IMR-90 (cell line): ENCODE measurements around the gene NAGPA. TPM values are rescaled to one million over a fixed set of nuclear protein-coding genes. Genes with fewer than 3 reads are reported as not detected.

Experiments
- ATAC-seq: fragments of 200-7000 bp; cut with Tn5 transposase; 2 replicates; pipeline ENCODE4 v1.9.1; 2020; ENCODE audit warnings: low read depth, mild to moderate bottlenecking, moderate library complexity
- BruUV-seq: library from RNA; stranded (reverse); fragments of 400-500 nt; replicated peaks from 2 replicates; lab custom pipeline; 2021; lab: Mats Ljungman, UMichigan
- CTCF ChIA-PET: fragments of 300-600 bp; formaldehyde crosslinking; extraction: SDS; loops from one replicate; lab custom pipeline; 2021; ENCODE audit warnings: antibody characterized with exemption; lab: Yijun Ruan, JAX
- POLR2A ChIA-PET: fragments of 300-600 bp; sonication (Branson Sonifier 250); formaldehyde crosslinking; loops from one replicate; lab custom pipeline; 2022; ENCODE audit warnings: antibody characterized with exemption; ENCODE audit not compliant: unreplicated experiment; lab: Charles Lee
- DNase-seq: peaks from one replicate; pipeline ENCODE4 v3.0.0; 2013
- H2AFZ ChIP-seq: replicated peaks from 2 replicates; pipeline ENCODE3; 2013; ENCODE audit warnings: low read length, mild to moderate bottlenecking; ENCODE audit not compliant: poor library complexity
- H2AK5ac ChIP-seq: 2 replicates; pipeline ENCODE4 v1.6.1; 2013; ENCODE audit warnings: low read depth, low read length, inconsistent platforms
- H2AK9ac ChIP-seq: replicated peaks from 2 replicates; pipeline ENCODE3; 2013; ENCODE audit warnings: mild to moderate bottlenecking, low read depth, low read length, moderate library complexity; ENCODE audit not compliant: poor library complexity
- H2BK120ac ChIP-seq: 2 replicates; pipeline ENCODE4 v1.6.1; 2013; ENCODE audit warnings: low read depth, low read length, inconsistent platforms
- H2BK15ac ChIP-seq: 3 replicates; pipeline ENCODE4 v1.6.1; 2013; ENCODE audit warnings: low read depth, low read length, inconsistent platforms
- H2BK20ac ChIP-seq: 2 replicates; pipeline ENCODE4 v1.6.1; 2013; ENCODE audit warnings: low read depth, mild to moderate bottlenecking, inconsistent platforms, low read length, moderate library complexity
- H2BK5ac ChIP-seq: 2 replicates; pipeline ENCODE4 v1.6.1; 2013; ENCODE audit warnings: mild to moderate bottlenecking, low read depth, low read length, inconsistent platforms; ENCODE audit not compliant: poor library complexity, severe bottlenecking
- H3K14ac ChIP-seq: replicated peaks from 2 replicates; pipeline ENCODE4 v1.6.1; 2013; ENCODE audit warnings: low read depth, low read length, inconsistent platforms
- H3K18ac ChIP-seq: 2 replicates; pipeline ENCODE4 v1.6.1; 2013; ENCODE audit warnings: low read depth, low read length, control low read depth
- H3K23ac ChIP-seq: 2 replicates; pipeline ENCODE4 v1.6.1; 2013; ENCODE audit warnings: low read depth, low read length, inconsistent platforms
- H3K27ac ChIP-seq: 2 replicates; pipeline ENCODE4 v1.5.1; 2013; ENCODE audit warnings: mild to moderate bottlenecking, control low read depth, low read length; ENCODE audit not compliant: insufficient read depth
- H3K27me3 ChIP-seq: 2 replicates; pipeline ENCODE4 v1.6.1; 2013; ENCODE audit warnings: low read length; ENCODE audit not compliant: control insufficient read depth, insufficient read depth
- H3K36me3 ChIP-seq: 2 replicates; pipeline ENCODE4 v1.6.1; 2013; ENCODE audit warnings: low read length, mixed read lengths; ENCODE audit not compliant: control insufficient read depth, insufficient read depth
- H3K4ac ChIP-seq: 2 replicates; pipeline ENCODE4 v1.6.1; 2013; ENCODE audit warnings: low read depth, low read length, inconsistent platforms
- H3K4me1 ChIP-seq: 2 replicates; pipeline ENCODE4 v1.6.1; 2013; ENCODE audit warnings: low read length, mixed read lengths; ENCODE audit not compliant: control insufficient read depth, insufficient read depth
- H3K4me2 ChIP-seq: 2 replicates; pipeline ENCODE4 v1.6.1; 2013; ENCODE audit warnings: low read depth, mild to moderate bottlenecking, control low read depth, low read length, moderate library complexity
- H3K4me3 ChIP-seq: 2 replicates; pipeline ENCODE4 v1.5.1; 2013; ENCODE audit warnings: low read depth, mild to moderate bottlenecking, control low read depth, low read length, moderate library complexity; ENCODE audit not compliant: insufficient read depth
- H3K56ac ChIP-seq: 2 replicates; pipeline ENCODE4 v1.6.1; 2013; ENCODE audit warnings: low read length, inconsistent platforms; ENCODE audit not compliant: insufficient read depth; ENCODE audit errors: extremely low read depth
- H3K79me1 ChIP-seq, 2 experiments: 2 replicates each; pipeline ENCODE4 v1.6.1; 2013; ENCODE audit warnings: low read length in 2 of 2, inconsistent platforms in 1 of 2, low read depth in 1 of 2
- H3K9ac ChIP-seq: 2 replicates; pipeline ENCODE4 v1.6.1; 2013; ENCODE audit warnings: low read depth, low read length, control low read depth
- H3K9me1 ChIP-seq: 2 replicates; pipeline ENCODE4 v1.6.1; 2013; ENCODE audit warnings: low read length, inconsistent platforms; ENCODE audit not compliant: insufficient read depth
- H3K9me3 ChIP-seq: 2 replicates; pipeline ENCODE4 v1.6.1; 2013; ENCODE audit warnings: low read length; ENCODE audit not compliant: control insufficient read depth, insufficient read depth
- H4K20me1 ChIP-seq: 2 replicates; pipeline ENCODE4 v1.6.1; 2013; ENCODE audit warnings: low read length, inconsistent platforms; ENCODE audit not compliant: insufficient read depth
- H4K5ac ChIP-seq: 2 replicates; pipeline ENCODE4 v1.6.1; 2013; ENCODE audit warnings: mild to moderate bottlenecking, low read depth, low read length, control low read depth
- H4K8ac ChIP-seq, 2 experiments: 2 replicates each; pipeline ENCODE4 v1.6.1; 2013; ENCODE audit warnings: low read depth in 2 of 2, low read length in 2 of 2, control low read depth in 1 of 2, inconsistent platforms in 1 of 2
- H4K91ac ChIP-seq: 2 replicates; pipeline ENCODE4 v1.6.1; 2013; ENCODE audit warnings: low read depth, low read length, inconsistent platforms; ENCODE audit not compliant: insufficient read depth
- FOS ChIP-seq: fragments of 150-350 bp; IDR thresholded peaks from 2 replicates; pipeline ENCODE4 v1.6.1; 2016; ENCODE audit warnings: low read depth, low read length
- SMC3 ChIP-seq: fragments of 150-350 bp; IDR thresholded peaks from 2 replicates; pipeline ENCODE4 v1.6.1; 2016; ENCODE audit warnings: low read depth, mild to moderate bottlenecking, antibody characterized with exemption, low read length, moderate library complexity
- WGBS, 2 experiments: methylation state at CpG; one replicate each; pipeline versions ENCODE4 v1.1.5 to v1.1.7; 2013; ENCODE audit warnings: missing lambda C conversion rate in 2 of 2; ENCODE audit not compliant: insufficient read length in 1 of 2; ENCODE audit errors: extremely low coverage in 2 of 2; 5-methylcytosine and 5-hydroxymethylcytosine counted together
- dilution Hi-C: fragments of 300-500 bp; cut with HindIII; formaldehyde crosslinking; loops from one replicate; pipeline ENCODE4 v1.14.3; 2018; ENCODE audit warnings: low sequenced_read_pairs; ENCODE audit not compliant: unreplicated experiment
- in situ Hi-C: fragments of 300-500 bp; cut with MboI; formaldehyde crosslinking; loops from 3 replicates; pipeline ENCODE4 v1.14.3; 2019; ENCODE audit warnings: low sequenced_read_pairs, inconsistent platforms, mixed read lengths
- intact Hi-C: fragments of 100-400 bp; cut with micrococcal nuclease; formaldehyde crosslinking; loops from 2 replicates; pipeline ENCODE4 v1.10.0; 2022
- polyA plus RNA-seq, 3 experiments: library from polyadenylated mRNA; depleted of rRNA; stranded (reverse); fragments of >200 nt; gene quantifications; 2 replicates each; pipeline ENCODE4 v1.2.3, GENCODE V29; 2012; ENCODE audit warnings: low replicate concordance in 1 of 3
- total RNA-seq: library from RNA; depleted of rRNA; stranded (reverse); fragments of >200 nt; gene quantifications from 2 replicates; pipeline ENCODE4 v1.2.3, GENCODE V29; 2012
- TF ChIP-seq, protein P1 (sequence below): conservative IDR thresholded peaks from 2 replicates; pipeline ENCODE4 v1.5.1; 2012; ENCODE audit warnings: mild to moderate bottlenecking, low read depth, low read length, improper control_type of control experiment

Gene NAGPA
- total and polyA plus RNA-seq, 2 of the 4 experiments (the other 2 are of a cell fraction) = 6.5 to 12.2 TPM

DNA sequence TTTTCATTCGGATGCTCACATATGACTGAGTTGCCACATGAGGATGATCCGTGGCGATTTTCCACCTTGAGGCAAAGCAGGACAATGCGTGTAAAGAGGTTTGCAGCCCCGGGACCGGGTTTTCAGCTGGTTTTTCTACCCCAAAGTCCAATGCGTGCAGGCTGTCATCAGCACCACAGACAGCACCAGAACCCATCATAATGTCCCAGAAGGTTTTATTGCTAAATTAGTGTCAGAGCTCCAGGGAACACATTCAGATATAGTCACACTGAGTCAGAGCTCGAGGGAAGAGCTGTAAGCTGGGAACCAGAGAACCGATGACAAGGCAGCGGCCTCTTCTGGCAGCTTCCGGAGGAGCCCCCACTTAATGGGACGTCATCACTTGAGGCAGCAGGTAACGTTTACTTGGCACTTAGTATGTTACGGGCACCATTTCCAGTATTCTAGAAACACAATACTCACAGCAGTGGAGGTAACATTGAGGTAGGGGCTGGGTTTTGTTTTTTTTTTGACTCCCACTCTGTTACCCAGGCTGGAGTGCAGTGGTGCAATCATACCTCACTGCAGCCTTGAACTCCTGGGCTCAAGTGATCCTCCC is 8.9 kb upstream of the NAGPA start:
- no peaks in the 10 kb centered on the region; the same call in 1 of the 2 replicates for H3K4me1 ChIP-seq
- H3K23ac ChIP-seq = no peak overlapping the region
- dilution Hi-C loops = no loop called here
- no peak overlapping the region for H3K18ac ChIP-seq
- H3K14ac ChIP-seq = no peak overlapping the region
- no peak for TF ChIP-seq FOS
- TF ChIP-seq SMC3 = no peak
- TF ChIP-seq, protein P1, sequence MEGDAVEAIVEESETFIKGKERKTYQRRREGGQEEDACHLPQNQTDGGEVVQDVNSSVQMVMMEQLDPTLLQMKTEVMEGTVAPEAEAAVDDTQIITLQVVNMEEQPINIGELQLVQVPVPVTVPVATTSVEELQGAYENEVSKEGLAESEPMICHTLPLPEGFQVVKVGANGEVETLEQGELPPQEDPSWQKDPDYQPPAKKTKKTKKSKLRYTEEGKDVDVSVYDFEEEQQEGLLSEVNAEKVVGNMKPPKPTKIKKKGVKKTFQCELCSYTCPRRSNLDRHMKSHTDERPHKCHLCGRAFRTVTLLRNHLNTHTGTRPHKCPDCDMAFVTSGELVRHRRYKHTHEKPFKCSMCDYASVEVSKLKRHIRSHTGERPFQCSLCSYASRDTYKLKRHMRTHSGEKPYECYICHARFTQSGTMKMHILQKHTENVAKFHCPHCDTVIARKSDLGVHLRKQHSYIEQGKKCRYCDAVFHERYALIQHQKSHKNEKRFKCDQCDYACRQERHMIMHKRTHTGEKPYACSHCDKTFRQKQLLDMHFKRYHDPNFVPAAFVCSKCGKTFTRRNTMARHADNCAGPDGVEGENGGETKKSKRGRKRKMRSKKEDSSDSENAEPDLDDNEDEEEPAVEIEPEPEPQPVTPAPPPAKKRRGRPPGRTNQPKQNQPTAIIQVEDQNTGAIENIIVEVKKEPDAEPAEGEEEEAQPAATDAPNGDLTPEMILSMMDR = 0 out of 2 replicates have a peak, but pooled peaks have one; percentile 18
- ATAC-seq (0 out of 2 replicates have a peak, but pooled peaks have one; percentile 7), DNase-seq (peak; percentile 60)
- H4K20me1 ChIP-seq = no peaks in the 10 kb centered on the region; the same call in 1 of the 2 replicates
- in situ Hi-C loops = no loop called here
- no peaks in the 10 kb centered on the region for H3K36me3 ChIP-seq
- no peaks in the 10 kb centered on the region for H3K9me3 ChIP-seq
- ChIA-PET CTCF (no interaction called here), POLR2A (no interaction called here)
- H4K5ac ChIP-seq = no peak overlapping the region
- no peak overlapping the region for H2BK5ac ChIP-seq
- peaks cover 5% of the 10 kb centered on the region; the same call in 1 of the 2 replicates for H3K9me1 ChIP-seq
- no peak overlapping the region for H3K27ac ChIP-seq
- H4K8ac ChIP-seq = no peak overlapping the region
- 59% methylated on average over 5 of the region's 14 CpGs; no CpG with 5 or more reads in 1 of the 2 experiments for WGBS, 2 experiments
- no peak overlapping the region for H2AK5ac ChIP-seq
- no peak overlapping the region for H2BK15ac ChIP-seq
- H3K56ac ChIP-seq = no peak overlapping the region
- H2AK9ac ChIP-seq = no peak overlapping the region
- no peak overlapping the region for H2BK20ac ChIP-seq
- no peak overlapping the region for H2BK120ac ChIP-seq
- H3K4me2 ChIP-seq = no peak overlapping the region
- intact Hi-C loops = no loop called here
- BruUV-seq = no TSS peak
- no peak overlapping the region for H3K4me3 ChIP-seq
- H3K79me1 ChIP-seq = no peaks in the 10 kb centered on the region
- H3K9ac ChIP-seq = no peak overlapping the region
- H2AFZ ChIP-seq = no peak overlapping the region
- peaks cover 5% of the 10 kb centered on the region; the same call in 1 of the 2 replicates for H3K27me3 ChIP-seq
- H4K91ac ChIP-seq = no peak overlapping the region
- no peak overlapping the region for H3K4ac ChIP-seq
